ENCODE data around the gene PROSER3. TPM values are rescaled to one million over a fixed set of nuclear protein-coding genes. Genes with fewer than 3 reads are reported as not detected.

Gene PROSER3
- total RNA-seq, 4 donors from 2014 or later, result 10.1 to 17.1 (median 13.4) TPM

DNA sequence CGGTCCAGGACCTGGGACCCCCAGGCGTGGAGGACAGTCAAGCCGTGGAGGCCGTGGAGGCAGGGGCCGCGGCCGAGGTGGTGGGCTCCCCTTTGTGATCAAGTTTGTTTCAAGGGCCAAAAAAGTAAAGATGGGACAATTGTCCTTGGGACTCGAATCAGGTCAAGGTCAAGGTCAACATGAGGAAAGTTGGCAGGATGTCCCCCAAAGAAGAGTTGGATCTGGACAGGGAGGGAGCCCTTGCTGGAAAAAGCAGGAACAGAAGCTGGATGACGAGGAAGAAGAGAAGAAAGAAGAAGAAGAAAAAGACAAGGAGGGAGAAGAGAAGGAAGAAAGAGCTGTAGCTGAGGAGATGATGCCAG is 37.8 kb upstream of the PROSER3 start:
- ATAC-seq, result no peak
- 89% methylated on average over 1 of the region's 9 CpGs; no CpG with 5 or more reads in 1 of the 2 donors for WGBS, 2 donors (ENCODE audit: low coverage in 1 of 2)
- Histone ChIP-seq H3K36me3 (peaks cover 0 to 57% of the 10 kb centered on the region in 2 donors), H3K27ac (peak overlapping the region in 2 of 4 donors; percentile 8 to 91), H3K4me1 (peaks cover 0 to 59% (median 19%) of the 10 kb centered on the region in 3 donors), H3K4me3 (no peak overlapping the region), H3K9me3 (no peaks in the 10 kb centered on the region), H3K27me3 (no peaks in the 10 kb centered on the region)
- no peak for TF ChIP-seq POLR2A (IDR thresholded peaks at IDR 0.05)
- no peak for TF ChIP-seq EP300 (IDR thresholded peaks at IDR 0.05)
- TF ChIP-seq, protein P1, sequence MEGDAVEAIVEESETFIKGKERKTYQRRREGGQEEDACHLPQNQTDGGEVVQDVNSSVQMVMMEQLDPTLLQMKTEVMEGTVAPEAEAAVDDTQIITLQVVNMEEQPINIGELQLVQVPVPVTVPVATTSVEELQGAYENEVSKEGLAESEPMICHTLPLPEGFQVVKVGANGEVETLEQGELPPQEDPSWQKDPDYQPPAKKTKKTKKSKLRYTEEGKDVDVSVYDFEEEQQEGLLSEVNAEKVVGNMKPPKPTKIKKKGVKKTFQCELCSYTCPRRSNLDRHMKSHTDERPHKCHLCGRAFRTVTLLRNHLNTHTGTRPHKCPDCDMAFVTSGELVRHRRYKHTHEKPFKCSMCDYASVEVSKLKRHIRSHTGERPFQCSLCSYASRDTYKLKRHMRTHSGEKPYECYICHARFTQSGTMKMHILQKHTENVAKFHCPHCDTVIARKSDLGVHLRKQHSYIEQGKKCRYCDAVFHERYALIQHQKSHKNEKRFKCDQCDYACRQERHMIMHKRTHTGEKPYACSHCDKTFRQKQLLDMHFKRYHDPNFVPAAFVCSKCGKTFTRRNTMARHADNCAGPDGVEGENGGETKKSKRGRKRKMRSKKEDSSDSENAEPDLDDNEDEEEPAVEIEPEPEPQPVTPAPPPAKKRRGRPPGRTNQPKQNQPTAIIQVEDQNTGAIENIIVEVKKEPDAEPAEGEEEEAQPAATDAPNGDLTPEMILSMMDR (IDR thresholded peaks at IDR 0.05), result no peak
- TF ChIP-seq POLR2AphosphoS5 (IDR thresholded peaks at IDR 0.05), result no peak

DNA sequence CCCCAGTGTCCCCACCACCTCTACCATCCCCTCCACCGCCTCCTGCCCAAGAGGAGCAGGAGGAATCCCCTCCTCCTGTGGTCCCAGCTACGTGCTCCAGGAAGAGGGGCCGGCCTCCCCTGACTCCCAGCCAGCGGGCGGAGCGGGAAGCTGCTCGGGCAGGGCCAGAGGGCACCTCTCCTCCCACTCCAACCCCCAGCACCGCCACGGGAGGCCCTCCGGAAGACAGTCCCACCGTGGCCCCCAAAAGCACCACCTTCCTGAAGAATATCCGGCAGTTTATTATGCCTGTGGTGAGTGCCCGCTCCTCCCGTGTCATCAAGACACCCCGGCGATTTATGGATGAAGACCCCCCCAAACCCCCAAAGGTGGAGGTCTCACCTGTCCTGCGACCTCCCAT is 37.3 kb upstream of the PROSER3 start:
- Histone ChIP-seq H3K27me3 (no peaks in the 10 kb centered on the region), H3K9me3 (no peaks in the 10 kb centered on the region), H3K4me1 (peaks cover 0 to 54% (median 14%) of the 10 kb centered on the region in 3 donors), H3K36me3 (peaks cover 0 to 62% of the 10 kb centered on the region in 2 donors), H3K4me3 (no peak overlapping the region), H3K27ac (no peak overlapping the region)
- TF ChIP-seq POLR2AphosphoS5 (IDR thresholded peaks at IDR 0.05), result no peak
- TF ChIP-seq POLR2A (IDR thresholded peaks at IDR 0.05), result no peak
- TF ChIP-seq EP300 (IDR thresholded peaks at IDR 0.05), result no peak
- TF ChIP-seq, protein P1 (IDR thresholded peaks at IDR 0.05), result no peak
- no peak for ATAC-seq
- WGBS, 2 donors (ENCODE audit: low coverage in 1 of 2), result 85% methylated on average over 5 of the region's 17 CpGs; no CpG with 5 or more reads in 1 of the 2 donors

DNA sequence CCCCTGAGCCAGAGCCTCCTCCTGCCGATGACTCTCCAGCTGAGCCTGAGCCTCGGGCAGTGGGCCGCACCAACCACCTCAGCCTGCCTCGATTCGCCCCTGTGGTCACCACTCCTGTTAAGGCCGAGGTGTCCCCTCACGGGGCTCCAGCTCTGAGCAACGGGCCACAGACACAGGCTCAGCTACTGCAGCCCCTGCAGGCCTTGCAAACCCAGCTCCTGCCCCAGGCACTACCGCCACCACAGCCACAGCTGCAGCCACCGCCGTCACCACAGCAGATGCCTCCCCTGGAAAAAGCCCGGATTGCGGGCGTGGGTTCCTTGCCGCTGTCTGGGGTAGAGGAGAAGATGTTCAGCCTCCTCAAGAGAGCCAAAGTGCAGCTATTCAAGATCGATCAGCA is 36.6 kb upstream of the PROSER3 start:
- no peak for ATAC-seq
- WGBS, 2 donors (ENCODE audit: low coverage in 1 of 2), result 87% methylated on average over 8 of the region's 16 CpGs; no CpG with 5 or more reads in 1 of the 2 donors
- Histone ChIP-seq H3K9me3 (no peaks in the 10 kb centered on the region), H3K36me3 (peaks cover 0 to 69% of the 10 kb centered on the region in 2 donors), H3K27me3 (no peaks in the 10 kb centered on the region), H3K4me3 (no peak overlapping the region), H3K4me1 (peaks cover 0 to 47% (median 8%) of the 10 kb centered on the region in 3 donors), H3K27ac (no peak overlapping the region)
- TF ChIP-seq POLR2AphosphoS5 (IDR thresholded peaks at IDR 0.05) (no peak), EP300 (IDR thresholded peaks at IDR 0.05) (no peak), POLR2A (IDR thresholded peaks at IDR 0.05) (no peak)
- TF ChIP-seq, protein P1 (IDR thresholded peaks at IDR 0.05), result no peak

DNA sequence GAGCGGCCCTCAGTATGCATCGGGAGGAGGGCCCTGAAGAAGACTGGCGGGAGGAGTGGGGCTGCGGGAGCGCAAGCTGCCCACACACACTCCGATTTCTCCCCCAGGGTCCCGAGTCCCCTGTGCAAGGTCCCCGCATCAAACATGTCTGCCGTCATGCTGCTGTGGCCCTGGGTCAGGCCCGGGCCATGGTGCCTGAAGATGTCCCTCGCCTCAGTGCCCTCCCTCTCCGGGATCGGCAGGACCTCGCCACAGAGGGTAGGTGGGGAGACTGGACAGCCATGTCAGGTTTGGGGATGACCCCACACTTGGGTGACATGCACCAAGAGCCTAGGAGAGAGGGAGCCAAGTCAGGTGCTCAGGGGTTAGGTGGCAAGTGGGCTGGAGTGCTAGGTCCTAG is 35.5 kb upstream of the PROSER3 start:
- H3K9me3 ChIP-seq, result no peaks in the 10 kb centered on the region
- TF ChIP-seq EP300 (IDR thresholded peaks at IDR 0.05) (no peak), POLR2AphosphoS5 (IDR thresholded peaks at IDR 0.05) (no peak), POLR2A (IDR thresholded peaks at IDR 0.05) (no peak)
- TF ChIP-seq, protein P1 (IDR thresholded peaks at IDR 0.05), result no peak
- ATAC-seq, result no peak
- H3K36me3 ChIP-seq, result peaks cover 0 to 80% of the 10 kb centered on the region in 2 donors
- H3K27me3 ChIP-seq, result no peaks in the 10 kb centered on the region
- H3K4me3 ChIP-seq, result no peak overlapping the region
- H3K4me1 ChIP-seq, result peaks cover 0 to 44% (median 8%) of the 10 kb centered on the region in 3 donors
- no CpG with 5 or more reads among the region's 14 CpGs for WGBS, 2 donors (ENCODE audit: low coverage in 1 of 2)
- no peak overlapping the region for H3K27ac ChIP-seq

DNA sequence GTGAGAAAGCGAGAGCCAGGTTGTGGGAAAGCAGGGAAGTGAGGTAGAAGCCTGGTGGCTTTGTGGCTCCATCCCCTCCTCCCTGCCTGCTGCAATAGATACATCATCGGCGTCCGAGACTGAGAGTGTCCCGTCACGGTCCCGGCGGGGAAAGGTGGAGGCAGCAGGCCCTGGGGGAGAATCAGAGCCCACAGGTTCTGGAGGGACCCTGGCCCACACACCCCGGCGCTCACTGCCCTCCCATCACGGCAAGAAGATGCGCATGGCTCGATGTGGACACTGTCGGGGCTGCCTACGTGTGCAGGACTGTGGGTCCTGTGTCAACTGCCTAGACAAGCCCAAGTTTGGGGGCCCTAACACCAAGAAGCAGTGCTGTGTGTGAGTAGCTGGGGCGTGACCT is 35.1 kb upstream of the PROSER3 start:
- WGBS, 2 donors (ENCODE audit: low coverage in 1 of 2), result 100% methylated on average over 1 of the region's 16 CpGs; no CpG with 5 or more reads in 1 of the 2 donors
- H3K9me3 ChIP-seq, result no peaks in the 10 kb centered on the region
- H3K4me3 ChIP-seq, result no peak overlapping the region
- no peak for ATAC-seq
- TF ChIP-seq POLR2A (IDR thresholded peaks at IDR 0.05) (no peak), POLR2AphosphoS5 (IDR thresholded peaks at IDR 0.05) (no peak)
- TF ChIP-seq, protein P1 (IDR thresholded peaks at IDR 0.05), result no peak
- peaks cover 0 to 44% (median 8%) of the 10 kb centered on the region in 3 donors for H3K4me1 ChIP-seq
- H3K36me3 ChIP-seq, result peaks cover 0 to 84% of the 10 kb centered on the region in 2 donors
- H3K27me3 ChIP-seq, result no peaks in the 10 kb centered on the region
- no peak overlapping the region for H3K27ac ChIP-seq

Data from gastroesophageal sphincter (tissue), 4 donors.